ENCODE data around the gene TOLLIP. TPM values are rescaled to one million over a fixed set of nuclear protein-coding genes. Genes with fewer than 3 reads are reported as not detected.
A peak's percentile ranks its signal among the peaks of the same experiment; 100 is the strongest.
"Not testable (repeated sequence)": the region's sequence is repeated elsewhere in the genome, so short reads cannot be mapped to it uniquely, and the experiment has no call there.

TOLLIP gene
- total RNA-seq, 1 donor from 2014 or later: 46.8 TPM

DNA sequence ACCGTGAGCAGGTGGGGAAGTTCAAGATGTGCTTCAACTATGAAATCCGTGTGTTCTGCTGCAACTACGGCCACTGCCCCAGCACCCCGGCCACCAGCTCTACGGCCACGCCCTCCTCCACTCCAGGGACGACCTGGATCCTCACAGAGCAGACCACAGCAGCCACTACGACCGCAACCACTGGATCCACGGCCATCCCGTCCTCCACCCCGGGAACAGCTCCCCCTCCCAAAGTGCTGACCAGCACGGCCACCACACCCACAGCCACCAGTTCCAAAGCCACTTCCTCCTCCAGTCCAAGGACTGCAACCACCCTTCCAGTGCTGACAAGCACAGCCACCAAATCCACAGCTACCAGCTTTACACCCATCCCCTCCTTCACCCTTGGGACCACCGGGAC lies 63.7 kb downstream of the TOLLIP start:
- DNase-seq (ENCODE audit: missing footprints): peak; percentile 5
- ATAC-seq; intact Hi-C loops (cut with DNase I): not testable (repeated sequence)

DNA sequence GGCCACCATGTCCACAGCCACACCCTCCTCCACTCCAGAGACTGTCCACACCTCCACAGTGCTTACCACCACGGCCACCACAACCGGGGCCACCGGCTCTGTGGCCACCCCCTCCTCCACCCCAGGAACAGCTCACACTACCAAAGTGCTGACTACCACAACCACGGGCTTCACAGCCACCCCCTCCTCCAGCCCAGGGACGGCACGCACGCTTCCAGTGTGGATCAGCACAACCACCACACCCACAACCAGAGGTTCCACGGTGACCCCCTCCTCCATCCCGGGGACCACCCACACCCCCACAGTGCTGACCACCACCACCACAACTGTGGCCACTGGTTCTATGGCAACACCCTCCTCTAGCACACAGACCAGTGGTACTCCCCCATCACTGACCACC lies 64.9 kb downstream of the TOLLIP start:
- intact Hi-C loops (cut with DNase I); ATAC-seq: not testable (repeated sequence)
- DNase-seq (ENCODE audit: missing footprints): peak; percentile 27

DNA sequence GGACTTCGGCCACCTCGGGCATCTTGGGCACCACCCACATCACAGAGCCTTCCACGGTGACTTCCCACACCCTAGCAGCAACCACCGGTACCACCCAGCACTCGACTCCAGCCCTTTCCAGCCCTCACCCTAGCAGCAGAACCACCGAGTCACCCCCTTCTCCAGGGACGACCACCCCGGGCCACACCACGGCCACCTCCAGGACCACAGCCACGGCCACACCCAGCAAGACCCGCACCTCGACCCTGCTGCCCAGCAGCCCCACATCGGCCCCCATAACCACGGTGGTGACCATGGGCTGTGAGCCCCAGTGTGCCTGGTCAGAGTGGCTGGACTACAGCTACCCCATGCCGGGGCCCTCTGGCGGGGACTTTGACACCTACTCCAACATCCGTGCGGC lies 65.9 kb downstream of the TOLLIP start:
- DNase-seq (ENCODE audit: missing footprints): peak; percentile 7
- intact Hi-C loops (cut with DNase I); ATAC-seq: not testable (repeated sequence)

DNA sequence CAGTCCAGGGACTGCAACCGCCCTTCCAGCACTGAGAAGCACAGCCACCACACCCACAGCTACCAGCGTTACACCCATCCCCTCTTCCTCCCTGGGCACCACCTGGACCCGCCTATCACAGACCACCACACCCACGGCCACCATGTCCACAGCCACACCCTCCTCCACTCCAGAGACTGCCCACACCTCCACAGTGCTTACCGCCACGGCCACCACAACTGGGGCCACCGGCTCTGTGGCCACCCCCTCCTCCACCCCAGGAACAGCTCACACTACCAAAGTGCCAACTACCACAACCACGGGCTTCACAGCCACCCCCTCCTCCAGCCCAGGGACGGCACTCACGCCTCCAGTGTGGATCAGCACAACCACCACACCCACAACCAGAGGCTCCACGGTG lies 66.7 kb downstream of the TOLLIP start:
- ATAC-seq; intact Hi-C loops (cut with DNase I): not testable (repeated sequence)
- DNase-seq (ENCODE audit: missing footprints): peak; percentile 9

DNA sequence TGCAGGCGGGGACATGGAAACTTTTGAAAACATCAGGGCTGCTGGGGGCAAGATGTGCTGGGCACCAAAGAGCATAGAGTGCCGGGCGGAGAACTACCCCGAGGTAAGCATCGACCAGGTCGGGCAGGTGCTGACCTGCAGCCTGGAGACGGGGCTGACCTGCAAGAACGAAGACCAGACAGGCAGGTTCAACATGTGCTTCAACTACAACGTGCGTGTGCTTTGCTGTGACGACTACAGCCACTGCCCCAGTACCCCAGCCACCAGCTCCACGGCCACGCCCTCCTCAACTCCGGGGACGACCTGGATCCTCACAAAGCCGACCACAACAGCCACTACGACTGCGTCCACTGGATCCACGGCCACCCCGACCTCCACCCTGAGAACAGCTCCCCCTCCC lies 67.1 kb downstream of the TOLLIP start:
- ATAC-seq (no peak), DNase-seq (ENCODE audit: missing footprints) (peak; percentile 11)
- intact Hi-C loops (cut with DNase I): no loop called here

DNA sequence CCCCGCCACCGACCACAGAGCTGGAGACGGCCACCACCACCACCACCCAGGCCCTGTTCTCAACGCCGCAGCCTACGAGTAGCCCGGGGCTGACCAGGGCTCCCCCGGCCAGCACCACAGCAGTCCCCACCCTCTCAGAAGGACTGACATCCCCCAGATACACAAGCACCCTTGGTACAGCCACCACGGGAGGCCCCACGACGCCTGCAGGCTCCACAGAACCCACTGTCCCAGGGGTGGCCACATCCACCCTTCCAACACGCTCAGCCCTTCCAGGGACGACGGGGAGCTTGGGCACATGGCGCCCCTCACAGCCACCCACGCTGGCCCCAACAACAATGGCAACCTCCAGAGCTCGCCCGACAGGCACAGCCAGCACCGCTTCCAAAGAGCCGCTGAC lies 67.7 kb downstream of the TOLLIP start:
- ATAC-seq (no peak), DNase-seq (ENCODE audit: missing footprints) (no peak)
- intact Hi-C loops (cut with DNase I): no loop called here

DNA sequence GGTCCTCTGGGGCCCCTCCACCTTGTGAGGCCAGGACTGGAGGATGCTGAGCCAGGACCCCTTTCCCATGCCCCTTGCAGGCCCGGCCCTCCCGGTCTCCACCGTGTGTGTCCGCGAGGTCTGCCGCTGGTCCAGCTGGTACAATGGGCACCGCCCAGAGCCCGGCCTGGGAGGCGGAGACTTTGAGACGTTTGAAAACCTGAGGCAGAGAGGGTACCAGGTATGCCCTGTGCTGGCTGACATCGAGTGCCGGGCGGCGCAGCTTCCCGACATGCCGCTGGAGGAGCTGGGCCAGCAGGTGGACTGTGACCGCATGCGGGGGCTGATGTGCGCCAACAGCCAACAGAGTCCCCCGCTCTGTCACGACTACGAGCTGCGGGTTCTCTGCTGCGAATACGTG lies 68.7 kb downstream of the TOLLIP start:
- intact Hi-C loops (cut with DNase I): no loop called here
- no peak for ATAC-seq
- peak; percentile 44 for DNase-seq (ENCODE audit: missing footprints)

DNA sequence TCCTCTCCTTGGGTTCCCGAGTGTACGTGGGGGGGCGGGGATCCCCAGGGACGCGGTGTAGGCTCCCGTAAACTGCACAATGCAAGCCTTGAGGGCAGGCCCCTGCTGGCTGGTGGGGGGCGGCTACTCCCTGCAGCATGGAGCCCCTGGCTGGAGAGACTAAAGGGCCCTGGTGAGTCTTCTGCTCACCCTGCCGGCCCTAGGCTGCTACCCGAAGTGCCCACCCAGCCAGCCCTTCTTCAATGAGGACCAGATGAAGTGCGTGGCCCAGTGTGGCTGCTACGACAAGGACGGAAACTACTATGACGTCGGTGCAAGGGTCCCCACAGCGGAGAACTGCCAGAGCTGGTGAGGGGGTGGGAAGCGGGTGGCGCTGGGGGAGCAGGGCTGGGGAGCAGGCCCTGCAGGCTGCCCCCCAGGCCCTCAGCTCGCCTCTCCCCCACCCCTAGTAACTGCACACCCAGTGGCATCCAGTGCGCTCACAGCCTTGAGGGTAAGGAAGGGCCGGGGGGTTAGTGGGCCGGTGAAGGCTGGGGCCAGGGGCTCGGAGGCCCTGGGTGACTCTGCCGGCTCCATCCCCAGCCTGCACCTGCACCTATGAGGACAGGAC lies 69.7 kb downstream of the TOLLIP start:
- DNase-seq (ENCODE audit: missing footprints) (peak; percentile 44), ATAC-seq (no peak)
- intact Hi-C loops (cut with DNase I): no loop called here

DNA sequence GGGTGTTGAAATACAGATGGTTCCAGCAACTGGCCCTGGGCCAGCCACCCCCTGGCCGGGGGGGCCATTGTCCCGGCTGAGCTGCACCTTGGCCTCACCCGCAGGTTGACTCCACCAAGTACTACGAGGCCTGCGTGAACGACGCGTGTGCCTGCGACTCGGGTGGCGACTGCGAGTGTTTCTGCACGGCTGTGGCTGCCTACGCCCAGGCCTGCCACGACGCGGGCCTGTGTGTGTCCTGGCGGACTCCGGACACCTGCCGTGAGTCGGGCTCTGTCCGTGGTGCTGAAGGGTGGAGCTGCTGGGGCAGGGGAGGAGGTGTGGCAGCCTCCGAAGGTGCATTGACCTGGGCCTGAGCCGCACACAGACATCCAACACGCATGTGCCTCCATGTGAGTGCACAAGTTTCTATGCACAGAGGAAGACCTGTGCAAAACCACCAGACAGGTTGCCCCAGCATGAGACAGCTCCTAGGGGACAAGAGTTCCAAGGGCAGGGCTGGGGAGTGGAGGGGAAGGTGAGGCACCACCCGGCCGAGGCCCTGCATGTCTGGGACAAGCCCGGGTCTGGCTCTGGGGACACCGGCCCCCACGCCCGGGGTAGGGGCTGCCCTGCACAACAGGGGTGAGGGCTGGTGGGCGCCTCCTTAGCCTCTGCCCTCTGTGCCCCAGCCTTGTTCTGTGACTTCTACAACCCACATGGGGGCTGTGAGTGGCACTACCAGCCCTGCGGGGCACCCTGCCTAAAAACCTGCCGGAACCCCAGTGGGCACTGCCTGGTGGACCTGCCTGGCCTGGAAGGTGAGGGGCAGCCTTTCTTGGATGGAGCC lies 70.5 kb downstream of the TOLLIP start:
- intact Hi-C loops (cut with DNase I): no loop called here

DNA sequence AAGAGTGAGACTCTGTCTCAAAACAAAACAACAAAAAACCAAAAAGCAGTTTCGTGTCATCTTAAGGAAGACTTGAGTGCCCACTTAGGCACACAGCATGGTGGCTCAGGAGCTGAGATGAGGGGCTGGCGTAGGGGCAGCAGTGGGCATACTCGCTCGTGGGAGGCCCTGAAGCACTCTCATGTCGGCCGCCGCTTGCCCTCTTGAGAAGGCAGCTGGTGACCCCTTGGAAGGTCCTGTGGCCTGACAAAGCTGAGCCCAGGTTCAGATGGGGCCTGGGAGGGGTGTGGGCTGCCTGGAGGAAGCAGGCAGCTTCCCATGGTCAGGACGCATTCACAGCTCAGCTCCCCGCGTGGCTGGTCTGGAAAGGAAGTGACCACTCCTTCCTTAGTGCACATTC lies 71.6 kb downstream of the TOLLIP start:
- DNase-seq (ENCODE audit: missing footprints): peak; percentile 37
- no peak for ATAC-seq

More for the DNA sequence above, 70.5 kb downstream of the TOLLIP start:
- ATAC-seq (peak; percentile 30), DNase-seq (ENCODE audit: missing footprints) (peak; percentile 41)

DNA sequence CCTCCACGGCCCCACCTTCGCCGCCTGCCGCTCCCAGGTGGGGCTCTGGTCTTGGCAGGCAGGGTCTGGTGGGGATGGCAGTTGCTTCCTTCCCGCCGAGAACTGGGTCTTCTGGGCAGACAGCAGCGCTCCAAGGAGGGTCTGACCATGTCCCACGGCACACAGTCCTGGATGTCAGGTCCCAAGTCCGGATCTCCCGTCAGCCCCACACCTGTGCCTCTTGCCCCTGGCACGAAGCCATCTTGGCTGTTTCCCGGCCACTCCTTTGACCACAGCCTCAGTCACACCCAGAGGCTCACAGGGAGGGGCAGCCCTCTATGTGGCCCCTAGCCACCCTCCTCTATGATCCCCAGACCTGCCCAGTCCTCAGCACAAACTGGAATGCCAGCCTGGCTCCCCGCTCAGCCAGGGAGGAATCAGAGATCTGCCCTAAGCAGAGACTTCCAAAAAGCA lies 72.3 kb downstream of the TOLLIP start:
- peak; percentile 61 for DNase-seq (ENCODE audit: missing footprints)
- ATAC-seq: no peak
- intact Hi-C loops (cut with DNase I): no loop called here

More for the DNA sequence above, 71.6 kb downstream of the TOLLIP start:
- intact Hi-C loops (cut with DNase I): no loop called here

DNA sequence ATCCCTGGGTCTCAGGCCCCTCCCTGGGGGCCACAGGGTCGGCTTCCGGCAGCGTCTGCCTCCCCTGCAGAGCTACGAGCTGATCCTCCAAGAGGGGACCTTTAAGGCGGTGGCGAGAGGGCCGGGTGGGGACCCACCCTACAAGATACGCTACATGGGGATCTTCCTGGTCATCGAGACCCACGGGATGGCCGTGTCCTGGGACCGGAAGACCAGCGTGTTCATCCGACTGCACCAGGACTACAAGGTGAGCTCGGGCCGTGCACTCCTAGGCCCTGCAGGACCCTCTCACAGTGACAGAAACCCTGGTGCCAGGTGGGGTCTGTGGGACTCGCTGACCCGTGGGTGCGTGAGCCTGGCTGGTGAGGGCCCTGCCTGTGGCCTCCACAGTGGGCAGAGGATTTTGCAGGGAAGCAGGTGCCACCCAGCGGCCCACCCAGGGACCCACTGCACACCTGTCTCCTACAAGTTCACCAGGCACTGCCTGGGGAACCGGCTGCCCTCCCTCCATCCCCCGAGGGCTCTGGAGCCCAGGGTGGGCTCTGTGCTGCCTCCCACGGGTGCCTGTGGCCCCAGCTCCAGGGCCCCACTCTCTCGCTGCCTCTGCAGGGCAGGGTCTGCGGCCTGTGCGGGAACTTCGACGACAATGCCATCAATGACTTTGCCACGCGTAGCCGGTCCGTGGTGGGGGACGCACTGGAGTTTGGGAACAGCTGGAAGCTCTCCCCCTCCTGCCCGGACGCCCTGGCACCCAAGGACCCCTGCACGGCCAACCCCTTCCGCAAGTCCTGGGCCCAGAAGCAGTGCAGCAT lies 72.9 kb downstream of the TOLLIP start:
- intact Hi-C loops (cut with DNase I): no loop called here
- ATAC-seq: no peak

DNA sequence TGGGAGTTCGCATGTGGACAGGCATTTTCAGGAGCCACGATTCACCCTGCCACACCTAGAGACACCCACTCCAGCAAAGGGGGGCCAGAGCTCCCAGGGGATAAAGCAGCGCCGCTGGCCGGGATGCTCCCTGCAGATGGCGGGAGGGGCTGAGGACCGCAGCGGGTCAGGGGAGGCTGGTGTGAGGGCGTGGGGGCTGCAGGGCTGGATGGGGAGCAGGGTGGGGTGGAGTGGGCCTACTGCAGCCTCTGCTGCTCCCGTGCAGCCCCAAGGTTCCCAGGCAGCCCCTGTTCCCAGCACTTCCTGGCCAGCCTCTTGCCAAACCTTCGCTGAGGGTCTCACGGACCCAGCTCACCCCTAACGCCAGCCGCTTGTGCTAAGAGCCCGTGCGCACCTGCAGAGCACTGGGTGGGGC lies 73.5 kb downstream of the TOLLIP start:
- intact Hi-C loops (cut with DNase I): no loop called here
- no peak for ATAC-seq
- DNase-seq (ENCODE audit: missing footprints): peak; percentile 49

More for the DNA sequence above, 72.9 kb downstream of the TOLLIP start:
- DNase-seq (ENCODE audit: missing footprints): peak; percentile 23

DNA sequence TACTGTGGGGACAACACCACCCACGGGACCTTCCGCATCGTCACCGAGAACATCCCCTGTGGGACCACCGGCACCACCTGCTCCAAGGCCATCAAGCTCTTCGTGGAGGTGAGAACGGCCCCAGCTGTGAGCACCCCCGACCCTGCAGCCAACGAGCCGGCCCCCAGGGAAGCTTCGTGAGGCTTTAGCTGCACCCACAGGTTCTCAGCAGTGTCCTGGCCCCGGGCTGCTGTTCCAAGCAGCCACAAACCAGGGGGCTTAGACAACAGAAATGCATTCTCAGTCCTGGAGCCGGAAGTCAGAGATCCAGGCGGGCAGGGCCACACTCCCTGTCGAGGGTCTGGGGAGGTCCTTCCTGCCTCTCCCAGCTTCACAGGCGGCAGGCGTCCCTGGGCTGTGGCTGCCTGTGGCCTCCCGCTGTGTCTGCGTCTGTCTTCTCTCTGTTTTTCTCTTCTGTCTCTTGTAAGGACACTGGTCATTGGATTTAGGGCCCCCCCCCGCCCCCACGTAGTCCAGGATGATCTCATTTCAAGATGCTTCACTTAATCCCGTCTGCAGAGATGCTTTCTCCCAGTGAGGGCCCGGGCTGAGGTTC lies 74.0 kb downstream of the TOLLIP start:
- ATAC-seq (no peak), DNase-seq (ENCODE audit: missing footprints) (peak; percentile 45)
- intact Hi-C loops (cut with DNase I): no loop called here

DNA sequence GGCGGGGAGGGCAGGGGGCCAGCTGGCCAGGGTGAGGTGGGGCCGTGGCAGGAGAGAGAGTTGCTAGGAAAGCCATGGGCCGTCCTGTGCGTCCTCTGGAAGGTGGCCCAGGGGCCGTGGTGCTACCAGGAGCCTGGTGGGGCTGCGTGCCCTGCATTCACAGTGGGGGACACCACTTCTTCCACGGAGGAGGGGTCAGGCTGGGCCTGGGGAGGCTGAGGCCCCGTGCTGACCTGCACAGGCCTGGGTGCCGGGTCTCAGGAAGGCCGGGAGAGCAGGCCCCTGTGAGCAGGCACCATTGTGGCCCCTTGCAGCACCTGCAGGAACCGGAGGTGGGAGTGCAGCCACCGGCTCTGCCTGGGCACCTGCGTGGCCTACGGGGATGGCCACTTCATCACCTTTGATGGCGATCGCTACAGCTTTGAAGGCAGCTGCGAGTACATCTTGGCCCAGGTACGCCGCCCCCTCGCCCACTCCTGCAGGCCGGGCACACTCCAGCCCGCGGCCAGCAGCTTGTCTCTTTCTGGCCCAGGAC lies 74.6 kb downstream of the TOLLIP start:
- intact Hi-C loops (cut with DNase I): no loop called here
- DNase-seq (ENCODE audit: missing footprints): peak; percentile 50
- no peak for ATAC-seq

DNA sequence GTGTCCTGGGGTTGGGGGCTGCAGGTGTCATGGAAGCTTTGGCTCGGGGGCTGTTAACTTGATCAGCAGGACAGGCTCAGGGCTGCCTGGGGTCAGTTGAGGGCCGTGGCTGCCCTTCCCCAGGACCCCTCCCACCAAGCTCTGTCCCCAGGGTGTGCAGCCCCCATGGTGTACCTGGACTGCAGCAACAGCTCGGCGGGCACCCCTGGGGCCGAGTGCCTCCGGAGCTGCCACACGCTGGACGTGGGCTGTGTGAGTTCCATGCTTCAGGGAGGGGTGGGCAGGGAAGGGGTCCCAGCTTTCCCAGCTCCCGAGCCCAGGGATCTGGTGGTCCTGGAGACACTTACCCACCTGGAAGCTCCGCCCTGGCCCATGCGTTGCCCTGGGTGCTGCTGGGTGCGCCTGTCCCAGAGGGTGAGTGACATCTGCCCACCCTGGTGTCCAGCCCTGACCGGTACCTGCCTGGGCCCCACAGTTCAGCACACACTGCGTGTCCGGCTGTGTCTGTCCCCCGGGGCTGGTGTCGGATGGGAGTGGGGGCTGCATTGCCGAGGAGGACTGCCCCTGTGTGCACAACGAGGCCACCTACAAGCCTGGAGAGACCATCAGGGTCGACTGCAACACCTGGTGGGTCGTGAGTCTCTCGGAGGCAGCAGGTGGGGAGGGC lies 75.2 kb downstream of the TOLLIP start:
- DNase-seq (ENCODE audit: missing footprints): peak; percentile 42
- intact Hi-C loops (cut with DNase I): no loop called here
- ATAC-seq: no peak

DNA sequence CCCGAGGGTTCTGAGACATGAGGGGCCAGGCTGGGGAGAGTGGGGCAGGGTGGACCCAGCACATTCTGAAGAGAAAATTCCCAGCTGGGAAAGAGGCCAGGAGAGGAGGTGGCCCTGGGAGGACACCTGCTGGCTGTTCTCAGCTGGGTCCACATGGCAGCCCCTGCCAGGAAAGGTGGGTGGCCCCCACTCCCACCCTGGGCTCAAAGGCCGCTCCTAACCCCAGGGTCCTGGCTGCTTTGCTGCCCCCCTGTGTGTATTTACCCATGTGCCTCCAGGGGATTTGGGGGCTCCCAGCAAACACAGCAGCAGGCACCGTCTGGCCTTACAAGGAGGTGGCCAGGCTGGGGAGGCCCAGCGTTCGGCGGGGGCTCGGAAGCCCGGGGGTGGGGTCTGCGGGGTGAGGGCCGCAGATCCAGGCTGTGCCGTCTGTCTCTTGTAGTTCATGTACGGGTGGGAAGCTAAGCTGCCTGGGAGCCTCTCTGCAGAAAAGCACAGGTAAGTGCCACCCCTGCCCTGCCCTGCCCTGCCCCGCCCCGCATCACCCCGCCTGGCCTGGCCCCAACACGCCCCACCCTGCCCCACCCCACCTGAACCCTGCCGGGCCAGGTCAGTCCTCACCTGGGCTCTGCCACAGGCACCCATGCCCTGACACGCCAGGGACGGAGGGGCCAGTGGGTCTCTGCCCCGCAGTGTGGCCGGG lies 75.9 kb downstream of the TOLLIP start:
- DNase-seq (ENCODE audit: missing footprints) (peak; percentile 62), ATAC-seq (no peak)
- intact Hi-C loops (cut with DNase I): no loop called here

DNA sequence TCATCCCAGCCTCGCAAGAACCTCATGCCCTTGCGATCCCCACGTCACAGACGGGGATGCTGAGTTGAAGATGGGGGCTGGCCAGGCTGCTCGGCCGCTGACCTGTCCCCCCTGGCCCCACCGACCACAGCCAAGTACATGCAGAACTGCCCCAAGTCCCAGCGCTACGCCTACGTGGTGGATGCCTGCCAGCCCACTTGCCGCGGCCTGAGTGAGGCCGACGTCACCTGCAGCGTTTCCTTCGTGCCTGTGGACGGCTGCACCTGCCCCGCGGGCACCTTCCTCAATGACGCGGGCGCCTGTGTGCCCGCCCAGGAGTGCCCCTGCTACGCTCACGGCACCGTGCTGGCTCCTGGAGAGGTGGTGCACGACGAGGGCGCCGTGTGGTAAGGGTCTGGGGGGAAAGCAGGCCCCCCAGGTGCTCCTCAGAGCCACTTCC lies 76.5 kb downstream of the TOLLIP start:
- ATAC-seq (no peak), DNase-seq (ENCODE audit: missing footprints) (peak; percentile 41)
- intact Hi-C loops (cut with DNase I): no loop called here
